ENCODE data around the gene SLC29A2.

SLC29A2 gene

GRCh38 chr11:66371627-66372415 lies at the start of gene SLC29A2:
Gene SLC29A2 (minus strand): TSS chr11:66371760. CDS start chr11:66371591, 169 bp downstream.
- DNase-seq (ENCODE audit: low read depth in 2 of 2) = peak; percentile 37 to 54

- DNase-seq (ENCODE audit: low read depth in 2 of 2) = no peak
Observed at GRCh38 chr11:66420671-66421476, 49.3 kb upstream of the SLC29A2 start, which contains the start of gene NPAS4. Gene NPAS4 (plus strand): TSS chr11:66421035. CDS start chr11:66421180, 145 bp downstream.

- DNase-seq (ENCODE audit: low read depth in 2 of 2) = no peak
Observed at GRCh38 chr11:66419825-66420224, 48.3 kb upstream of the SLC29A2 start.

- no peak for DNase-seq (ENCODE audit: low read depth in 2 of 2)
Observed at GRCh38 chr11:66418986-66419308, 47.4 kb upstream of the SLC29A2 start.

- DNase-seq (ENCODE audit: low read depth in 2 of 2) = no peak
Observed at GRCh38 chr11:66418168-66418985, 46.8 kb upstream of the SLC29A2 start.

- no peak for DNase-seq (ENCODE audit: low read depth in 2 of 2)
Observed at GRCh38 chr11:66417000-66417399, 45.4 kb upstream of the SLC29A2 start.

- no peak for DNase-seq (ENCODE audit: low read depth in 2 of 2)
Observed at GRCh38 chr11:66415423-66415822, 43.9 kb upstream of the SLC29A2 start.

- DNase-seq (ENCODE audit: low read depth in 2 of 2) = no peak
Observed at GRCh38 chr11:66414120-66414934, 42.8 kb upstream of the SLC29A2 start.

GRCh38 chr11:66413167-66413566 lies 41.6 kb upstream of the SLC29A2 start:
- DNase-seq (ENCODE audit: low read depth in 2 of 2) = no peak

GRCh38 chr11:66412110-66412509 lies 40.5 kb upstream of the SLC29A2 start:
- DNase-seq (ENCODE audit: low read depth in 2 of 2) = no peak

GRCh38 chr11:66411323-66411722 lies 39.8 kb upstream of the SLC29A2 start:
- DNase-seq (ENCODE audit: low read depth in 2 of 2) = no peak

- no peak for DNase-seq (ENCODE audit: low read depth in 2 of 2)
Observed at GRCh38 chr11:66410191-66410590, 38.6 kb upstream of the SLC29A2 start.

GRCh38 chr11:66409226-66409625 lies 37.7 kb upstream of the SLC29A2 start:
- no peak for DNase-seq (ENCODE audit: low read depth in 2 of 2)

- peak; percentile 78 to 96 for DNase-seq (ENCODE audit: low read depth in 2 of 2)
Observed at GRCh38 chr11:66408488-66409214, 37.1 kb upstream of the SLC29A2 start.

- DNase-seq (ENCODE audit: low read depth in 2 of 2) = no peak
Observed at GRCh38 chr11:66407651-66408050, 36.1 kb upstream of the SLC29A2 start.

- DNase-seq (ENCODE audit: low read depth in 2 of 2) = no peak
Observed at GRCh38 chr11:66393954-66394353, 22.4 kb upstream of the SLC29A2 start.

- DNase-seq (ENCODE audit: low read depth in 2 of 2) = no peak
Observed at GRCh38 chr11:66391322-66391721, 19.8 kb upstream of the SLC29A2 start.

GRCh38 chr11:66388780-66389386 lies 17.3 kb upstream of the SLC29A2 start:
- peak; percentile 34 to 43 for DNase-seq (ENCODE audit: low read depth in 2 of 2)

GRCh38 chr11:66386171-66387069 lies 14.9 kb upstream of the SLC29A2 start:
- DNase-seq (ENCODE audit: low read depth in 2 of 2) = peak; percentile 59 to 77

All from stimulated activated CD4-positive, alpha-beta T cell treated with anti-CD3 and anti-CD28 coated beads, Interleukin-1b, Interleukin-23, amount 100 ng/mL, for 1 hour (primary cell).